K562 (cell line): ENCODE measurements around the gene NT5DC4. TPM values are rescaled to one million over a fixed set of nuclear protein-coding genes. Genes with fewer than 3 reads are reported as not detected.

ENCODE experiments used
- ATAC-seq: fragments of 200-7000 bp; cut with Tn5 transposase; 3 replicates; pipeline ENCODE4 v1.9.1; 2020; ENCODE audit warnings: moderate library complexity
- BruUV-seq: library from RNA; stranded (reverse); fragments of 400-500 nt; replicated peaks from 2 replicates; lab custom pipeline; 2021; lab: Mats Ljungman, UMichigan
- CTCF ChIA-PET: fragments of 300-600 bp; formaldehyde crosslinking; extraction: SDS; loops from one replicate; lab custom pipeline; 2021; ENCODE audit warnings: low intra/inter-chr PET ratio; lab: Yijun Ruan, JAX
- POLR2A ChIA-PET: fragments of 300-600, 350-650 bp; sonication (Branson Sonifier 250); formaldehyde crosslinking; extraction: SDS; loops from one replicate; lab custom pipeline; 2021; ENCODE audit warnings: antibody characterized with exemption, inconsistent platforms; lab: Yijun Ruan, JAX
- DNase-seq, 4 experiments: peaks; one replicate each; pipeline versions ENCODE4 v3.0.0 to v3.0.0-alpha.2; 2011 to 2018; ENCODE audit warnings: low spot score in 3 of 4, mixed read lengths in 3 of 4; ENCODE audit errors: extremely low read depth in 1 of 4
- FAIRE-seq: peaks from 2 replicates; lab custom pipeline; 2011; peaks lifted over from hg19 to GRCh38; lab: Jason Lieb, UNC
- H2AFZ ChIP-seq: 2 replicates; pipeline ENCODE4 v1.6.0; 2011; ENCODE audit warnings: low read depth, low read length, control low read depth, inconsistent platforms
- H3K27ac ChIP-seq: fragments of 200-600 bp; 3 replicates; pipeline ENCODE4 v1.8.0; 2011; ENCODE audit warnings: low read depth, mild to moderate bottlenecking, control low read depth, inconsistent platforms, low read length, moderate library complexity, mixed read lengths; ENCODE audit errors: extremely low read depth
- H3K27me3 ChIP-seq, 2 experiments: fragments of 300-600 bp in 1 of 2; 2 replicates in 1 of 2; 3 replicates in 1 of 2; pipeline versions ENCODE4 v1.6.0 to v1.8.0; 2011; ENCODE audit warnings: inconsistent platforms in 2 of 2, low read length in 2 of 2, mild to moderate bottlenecking in 1 of 2, mixed read lengths in 1 of 2, moderate library complexity in 1 of 2; ENCODE audit not compliant: control insufficient read depth in 2 of 2, insufficient read depth in 2 of 2
- H3K36me3 ChIP-seq: fragments of 300-600 bp; 3 replicates; pipeline ENCODE4 v1.8.0; 2011; ENCODE audit warnings: mild to moderate bottlenecking, low read length, inconsistent platforms; ENCODE audit not compliant: control insufficient read depth, insufficient read depth
- H3K4me1 ChIP-seq, 2 experiments: fragments of 200-600 bp in 1 of 2; replicated peaks in 1 of 2; 2 replicates in 1 of 2; 3 replicates in 1 of 2; pipeline versions ENCODE4 v1.5.1 to v1.8.0; 2011; ENCODE audit warnings: inconsistent platforms in 2 of 2, low read length in 2 of 2, mild to moderate bottlenecking in 1 of 2, mixed read lengths in 1 of 2, moderate library complexity in 1 of 2; ENCODE audit not compliant: control insufficient read depth in 2 of 2, insufficient read depth in 2 of 2
- H3K4me2 ChIP-seq: 2 replicates; pipeline ENCODE4 v1.6.1; 2011; ENCODE audit warnings: low read length, control low read depth, inconsistent platforms, mixed read lengths; ENCODE audit not compliant: insufficient read depth
- H3K4me3 ChIP-seq: fragments of 200-600 bp; sonication (generic), shearing (Covaris generic); 2 replicates; pipeline ENCODE4 v1.5.1; 2016; ENCODE audit warnings: control low read depth, inconsistent platforms
- H3K79me2 ChIP-seq: fragments of 200-600 bp; 3 replicates; pipeline ENCODE4 v1.8.0; 2011; ENCODE audit warnings: low read length, inconsistent platforms; ENCODE audit not compliant: control insufficient read depth, insufficient read depth
- H3K9ac ChIP-seq, 2 experiments: 2 replicates each; pipeline versions ENCODE4 v1.6.0 to v1.6.1; 2011; ENCODE audit warnings: low read depth in 2 of 2, low read length in 2 of 2, control low read depth in 1 of 2, inconsistent platforms in 1 of 2, mild to moderate bottlenecking in 1 of 2, mixed read lengths in 1 of 2; ENCODE audit not compliant: insufficient read depth in 1 of 2
- H3K9me1 ChIP-seq: one replicate; pipeline ENCODE4 v1.6.0; 2011; ENCODE audit warnings: inconsistent platforms, mild to moderate bottlenecking, low read length, moderate library complexity; ENCODE audit not compliant: control insufficient read depth, insufficient read depth
- H3K9me3 ChIP-seq: replicated peaks from 2 replicates; pipeline ENCODE4 v1.5.1; 2011; ENCODE audit warnings: low read depth, low read length, inconsistent platforms; ENCODE audit not compliant: control insufficient read depth, insufficient read depth
- H4K20me1 ChIP-seq: replicated peaks from 2 replicates; pipeline ENCODE4 v1.6.1; 2011; ENCODE audit warnings: low read length, inconsistent platforms, mixed read lengths; ENCODE audit not compliant: control insufficient read depth, insufficient read depth
- ATF3 ChIP-seq, 2 experiments: fragments of 450-650 bp in 1 of 2; sonication (generic) in 1 of 2; formaldehyde crosslinking in 1 of 2; IDR thresholded peaks in 1 of 2; conservative IDR thresholded peaks in 1 of 2; 2 replicates each; pipeline versions ENCODE4 v1.6.1 to v1.8.1; 2016 to 2023; ENCODE audit warnings: mild to moderate bottlenecking in 2 of 2, moderate library complexity in 2 of 2, inconsistent platforms in 1 of 2, missing genetic modification reagents in 1 of 2
- C11orf30 ChIP-seq: fragments of 450-650 bp; IDR thresholded peaks from 2 replicates; pipeline ENCODE4 v1.6.1; 2016; ENCODE audit warnings: low read depth, mild to moderate bottlenecking
- CEBPB ChIP-seq: fragments of 450-650 bp; IDR thresholded peaks from 2 replicates; pipeline ENCODE4 v1.6.1; 2016; ENCODE audit warnings: missing genetic modification characterization, missing compliant biosample characterization
- CEBPG ChIP-seq, 3 experiments: fragments of 200-800 bp in 1 of 3; sonication (Bioruptor generic) in 1 of 3; sonication (generic) in 1 of 3; formaldehyde crosslinking in 1 of 3; IDR thresholded peaks in 2 of 3; conservative IDR thresholded peaks in 1 of 3; 2 replicates each; pipeline versions ENCODE4 v1.6.1 to v1.8.0; 2016 to 2022; ENCODE audit warnings: missing compliant biosample characterization in 2 of 3, missing genetic modification characterization in 2 of 3, mild to moderate bottlenecking in 1 of 3, missing genetic modification reagents in 1 of 3
- E2F5 ChIP-seq: sonication (generic); formaldehyde crosslinking; IDR thresholded peaks from 2 replicates; pipeline ENCODE4 v1.8.0; 2022; ENCODE audit warnings: mild to moderate bottlenecking, missing genetic modification reagents
- MCM3 ChIP-seq: fragments of 450-650 bp; IDR thresholded peaks from 2 replicates; pipeline ENCODE4 v1.6.1; 2016
- MEIS2 ChIP-seq: fragments of 450-650 bp; IDR thresholded peaks from 2 replicates; pipeline ENCODE4 v1.6.1; 2014; ENCODE audit warnings: mild to moderate bottlenecking; ENCODE audit not compliant: partially characterized antibody
- NCOA1 ChIP-seq: fragments of 450-650 bp; IDR thresholded peaks from 2 replicates; pipeline ENCODE4 v1.6.1; 2016; ENCODE audit warnings: low read depth
- NFIC ChIP-seq: fragments of 450-650 bp; IDR thresholded peaks from 2 replicates; pipeline ENCODE4 v1.6.1; 2017; ENCODE audit warnings: mild to moderate bottlenecking, inconsistent platforms
- PHF21A ChIP-seq: fragments of 450-650 bp; IDR thresholded peaks from 2 replicates; pipeline ENCODE4 v1.6.1; 2017; ENCODE audit warnings: low read depth, borderline replicate concordance
- SMARCA4 ChIP-seq: fragments of 450-650 bp; IDR thresholded peaks from 2 replicates; pipeline ENCODE4 v1.6.1; 2016
- SMARCE1 ChIP-seq: fragments of 450-650 bp; IDR thresholded peaks from 2 replicates; pipeline ENCODE4 v1.7.1; 2016; ENCODE audit warnings: mild to moderate bottlenecking
- TFE3 ChIP-seq: fragments of 450-650 bp; formaldehyde crosslinking; IDR thresholded peaks from 2 replicates; pipeline ENCODE4 v1.4.0; 2020; ENCODE audit warnings: mild to moderate bottlenecking, mixed read lengths
- WGBS: fragments of 100-300 bp; shearing (Covaris generic); methylation state at CpG from one replicate; pipeline ENCODE4 v1.1.6; 2016; ENCODE audit warnings: low coverage, mixed read lengths; ENCODE audit not compliant: insufficient coverage; ENCODE audit errors: missing lambda C conversion rate; 5-methylcytosine and 5-hydroxymethylcytosine counted together
- in situ Hi-C: fragments of 300-500 bp; cut with MboI; formaldehyde crosslinking; loops from 4 replicates; pipeline ENCODE4 v1.15.0; 2018; ENCODE audit warnings: inconsistent platforms, mixed read lengths
- intact Hi-C: fragments of 100-400 bp; cut with micrococcal nuclease; formaldehyde crosslinking; loops from 2 replicates; pipeline ENCODE4 v1.14.2; 2022
- polyA plus RNA-seq, 8 experiments: library from polyadenylated mRNA; depleted of rRNA in 4 of 8; stranded (reverse) in 5 of 8; unstranded in 3 of 8; fragments of >200 nt; fragmentation: Nextera tagmentation in 2 of 8; fragmentation: Illumina TruSeq in 1 of 8; extraction: Ambion mirVana in 2 of 8; extraction: Trizol in 1 of 8; gene quantifications; 2 replicates each; pipeline versions ENCODE4 v1.2.1 to v1.2.3, GENCODE V29; 2011 to 2014; ENCODE audit warnings: inconsistent platforms in 1 of 8, missing spikeins in 1 of 8
- total RNA-seq, 7 experiments: library from RNA; depleted of rRNA in 6 of 7; stranded (reverse); fragments of >200 nt in 6 of 7; fragmentation: Illumina TruSeq in 2 of 7; extraction: Trizol in 2 of 7; gene quantifications; 2 replicates each; pipeline versions ENCODE4 v1.2.1 to v1.2.3, GENCODE V29; 2011 to 2021; ENCODE audit warnings: low replicate concordance in 1 of 7

Gene NT5DC4
- total and polyA plus RNA-seq, 9 of the 15 experiments (the other 6 are each of a cell fraction or from before 2014, with no cell fraction given), result 0.44 to 6.9 (median 2.5) TPM

GRCh38 chr2:112699984-112700667 is 20.7 kb upstream of the NT5DC4 start:
- CTCF ChIA-PET, result no interaction called here
- Histone ChIP-seq H3K4me1 (peaks cover 0 to 29% of the 10 kb centered on the region in 2 experiments), H3K4me2 (no peak overlapping the region), H3K27ac (no peak overlapping the region), H3K9me3 (no peaks in the 10 kb centered on the region), H3K27me3 (no peaks in the 10 kb centered on the region)
- intact Hi-C loops, result no loop called here
- in situ Hi-C loops, result no loop called here
- TF ChIP-seq TFE3 (CRISPR knock-in tag) (peak; percentile 7; the same call in 1 of the 2 replicates), SMARCA4 (0 out of 2 replicates have a peak, but pooled peaks have one; percentile 20), NCOA1 (no peak), CEBPG (CRISPR knock-in tag; IDR thresholded peaks at IDR 0.05) (no peak), CEBPG (tag; conservative IDR thresholded peaks at IDR 0.05 in 1 of 2, IDR thresholded peaks at IDR 0.05 in 1 of 2) (peak; percentile 61 to 86), SMARCE1 (peak; percentile 39; the same call in 1 of the 2 replicates), NFIC (peak; percentile 79), C11orf30 (no peak), CEBPB (tag) (peak; percentile 56; the same call in 1 of the 2 replicates), MCM3 (no peak), E2F5 (no peak), PHF21A (no peak), ATF3 (IDR thresholded peaks at IDR 0.05) (0 out of 2 replicates have a peak, but pooled peaks have one; percentile 31), ATF3 (CRISPR knock-in tag; conservative IDR thresholded peaks at IDR 0.05) (no peak), MEIS2 (peak; percentile 36)
- TF ChIP-seq, all 486 proteins: peak for 8
- Histone ChIP-seq H3K9ac (no peak overlapping the region; a peak in 1 of 4 replicates), H3K36me3 (no peaks in the 10 kb centered on the region), H4K20me1 (no peaks in the 10 kb centered on the region), H3K9me1 (no peaks in the 10 kb centered on the region), H3K4me3 (no peak overlapping the region), H2AFZ (peak overlapping the region; percentile 60), H3K79me2 (no peaks in the 10 kb centered on the region)
- DNase-seq (no peak), ATAC-seq (no peak), FAIRE-seq (no peak)
- POLR2A ChIA-PET, result interaction anchor here (0.7 to 1.6 kb wide), 4 partner anchors 12 to 58 kb away, joined by 3 to 5 read pairs (median 4); no protein-coding TSS in a partner anchor
- BruUV-seq, result no TSS peak
- 39% methylated on average over 3 of the region's 3 CpGs for WGBS
